ENCODE data around the gene GABBR2.
"Not testable (repeated sequence)": the region's sequence is repeated elsewhere in the genome, so short reads cannot be mapped to it uniquely, and the experiment has no call there.

GABBR2 gene

DNA sequence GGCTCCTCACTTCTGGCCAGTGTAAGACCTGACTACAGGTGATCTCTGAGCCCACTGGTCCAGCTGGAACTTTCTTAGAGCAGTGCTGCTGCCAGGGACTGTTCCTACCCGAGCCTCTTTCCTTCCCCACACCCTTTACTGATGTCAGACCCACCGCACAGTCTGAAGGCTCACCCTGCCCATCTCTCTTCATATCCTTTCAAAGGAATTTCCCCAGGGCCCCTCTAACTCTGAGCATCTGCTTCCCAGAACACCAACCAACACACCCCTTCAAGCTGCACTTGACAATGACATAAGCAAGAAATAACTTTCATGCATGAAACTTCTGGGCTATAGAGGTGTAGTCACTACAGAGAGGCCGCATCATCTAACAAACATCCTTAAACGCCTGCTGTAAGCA is 119.6 kb downstream of the GABBR2 start:
- no peaks in the 10 kb centered on the region for H3K36me3 Mint-ChIP-seq (ENCODE audit: low read depth)
- H3K9me3 Mint-ChIP-seq, result peaks cover 4% of the 10 kb centered on the region
- H3K27me3 Mint-ChIP-seq, result peaks cover 20% of the 10 kb centered on the region
- H3K4me1 Mint-ChIP-seq (ENCODE audit: low read depth), result peaks cover 3% of the 10 kb centered on the region
- H3K4me3 Mint-ChIP-seq, result no peak overlapping the region
- no peak overlapping the region for H3K27ac Mint-ChIP-seq

DNA sequence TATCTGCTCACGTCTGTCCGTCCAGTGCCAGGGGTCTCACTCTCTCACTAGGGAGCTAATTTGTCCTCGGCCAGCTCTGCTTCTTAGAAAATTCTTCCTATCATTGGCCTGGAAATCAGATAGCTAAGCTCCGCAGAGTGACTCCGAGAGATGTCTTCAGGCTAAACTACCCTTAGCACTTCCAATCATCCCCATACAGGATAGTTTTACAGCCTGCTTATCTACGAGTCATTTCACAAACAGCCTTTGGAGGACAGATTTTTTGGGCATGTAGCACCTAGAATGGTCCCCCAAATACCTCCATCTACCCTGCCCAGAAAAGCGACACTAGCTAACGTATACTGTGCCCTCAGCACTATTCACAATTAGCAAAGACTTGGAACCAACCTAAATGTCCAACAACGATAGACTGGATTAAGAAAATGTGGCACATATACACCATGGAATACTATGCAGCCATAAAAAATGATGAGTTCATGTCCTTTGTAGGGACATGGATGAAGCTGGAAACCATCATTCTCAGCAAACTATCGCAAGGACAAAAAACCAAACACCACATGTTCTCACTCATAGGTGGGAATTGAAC is 123.8 kb downstream of the GABBR2 start:
- H3K4me1 Mint-ChIP-seq (ENCODE audit: low read depth); H3K27ac Mint-ChIP-seq; H3K9me3 Mint-ChIP-seq; H3K4me3 Mint-ChIP-seq; H3K36me3 Mint-ChIP-seq (ENCODE audit: low read depth): not testable (repeated sequence)
- H3K27me3 Mint-ChIP-seq, result peaks cover 29% of the 10 kb centered on the region

- H3K36me3 Mint-ChIP-seq (ENCODE audit: low read depth), result no peaks in the 10 kb centered on the region
- no peak overlapping the region for H3K4me3 Mint-ChIP-seq
Observed at GRCh38 chr9:98584059-98584458, 124.7 kb downstream of the GABBR2 start.

GRCh38 chr9:98583417-98583816 is 125.3 kb downstream of the GABBR2 start:
- peaks cover 38% of the 10 kb centered on the region for H3K27me3 Mint-ChIP-seq

More at GRCh38 chr9:98584059-98584458, 124.7 kb downstream of the GABBR2 start:
- Mint-ChIP-seq H3K27me3 (peaks cover 33% of the 10 kb centered on the region), H3K27ac (no peak overlapping the region), H3K4me1 (ENCODE audit: low read depth) (peaks cover 4% of the 10 kb centered on the region), H3K9me3 (peaks cover 4% of the 10 kb centered on the region)

DNA sequence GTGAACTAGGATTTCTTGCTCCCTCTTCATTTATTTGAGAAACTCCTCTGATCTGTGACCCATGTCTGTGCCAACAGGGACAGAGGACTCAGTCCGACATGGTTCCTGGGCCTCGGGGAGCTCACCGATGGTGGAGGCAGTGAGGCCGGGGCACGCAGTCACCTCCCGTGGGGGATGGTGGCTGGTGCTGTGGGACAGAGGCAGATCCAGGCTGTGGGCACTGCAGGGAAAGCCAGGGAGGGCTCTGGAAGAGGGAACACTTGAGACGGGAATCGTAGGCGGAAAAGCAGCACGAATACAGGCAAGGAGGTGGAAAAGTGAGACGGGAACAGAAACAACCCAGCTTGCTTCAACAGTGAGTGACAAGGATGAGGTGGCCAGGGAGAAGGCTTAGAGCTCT is 127.8 kb downstream of the GABBR2 start:
- Mint-ChIP-seq H3K27ac (no peak overlapping the region), H3K9me3 (peaks cover 4% of the 10 kb centered on the region), H3K4me3 (no peak overlapping the region), H3K27me3 (peaks cover 57% of the 10 kb centered on the region), H3K36me3 (ENCODE audit: low read depth) (no peaks in the 10 kb centered on the region), H3K4me1 (ENCODE audit: low read depth) (peaks cover 10% of the 10 kb centered on the region)

More at GRCh38 chr9:98583417-98583816, 125.3 kb downstream of the GABBR2 start:
- no peaks in the 10 kb centered on the region for H3K36me3 Mint-ChIP-seq (ENCODE audit: low read depth)
- peaks cover 4% of the 10 kb centered on the region for H3K9me3 Mint-ChIP-seq
- peaks cover 4% of the 10 kb centered on the region for H3K4me1 Mint-ChIP-seq (ENCODE audit: low read depth)
- no peak overlapping the region for H3K27ac Mint-ChIP-seq
- no peak overlapping the region for H3K4me3 Mint-ChIP-seq

DNA sequence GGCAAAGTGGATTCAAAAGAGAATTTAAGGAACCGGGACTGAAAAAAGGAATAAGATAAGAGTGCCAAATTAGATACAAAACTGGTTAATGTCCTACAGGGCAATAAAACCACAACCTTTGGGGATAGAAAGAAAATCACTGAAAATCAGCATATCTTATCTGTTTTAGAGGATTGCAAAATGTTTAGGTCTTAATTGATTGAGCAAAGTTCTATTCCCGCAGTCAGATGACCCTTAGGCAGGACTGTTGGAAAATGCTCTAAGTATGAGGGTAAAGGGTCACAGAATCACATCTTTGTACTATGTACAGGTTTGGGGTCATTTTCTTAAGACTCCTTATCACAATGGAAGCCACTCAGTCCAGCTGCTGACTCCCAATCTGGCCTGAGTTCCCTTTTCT is 129.0 kb downstream of the GABBR2 start:
- H3K27me3 Mint-ChIP-seq, result peaks cover 62% of the 10 kb centered on the region
- no peak overlapping the region for H3K4me3 Mint-ChIP-seq
- H3K36me3 Mint-ChIP-seq (ENCODE audit: low read depth), result no peaks in the 10 kb centered on the region
- H3K9me3 Mint-ChIP-seq, result no peaks in the 10 kb centered on the region
- no peak overlapping the region for H3K27ac Mint-ChIP-seq
- peaks cover 20% of the 10 kb centered on the region for H3K4me1 Mint-ChIP-seq (ENCODE audit: low read depth)

DNA sequence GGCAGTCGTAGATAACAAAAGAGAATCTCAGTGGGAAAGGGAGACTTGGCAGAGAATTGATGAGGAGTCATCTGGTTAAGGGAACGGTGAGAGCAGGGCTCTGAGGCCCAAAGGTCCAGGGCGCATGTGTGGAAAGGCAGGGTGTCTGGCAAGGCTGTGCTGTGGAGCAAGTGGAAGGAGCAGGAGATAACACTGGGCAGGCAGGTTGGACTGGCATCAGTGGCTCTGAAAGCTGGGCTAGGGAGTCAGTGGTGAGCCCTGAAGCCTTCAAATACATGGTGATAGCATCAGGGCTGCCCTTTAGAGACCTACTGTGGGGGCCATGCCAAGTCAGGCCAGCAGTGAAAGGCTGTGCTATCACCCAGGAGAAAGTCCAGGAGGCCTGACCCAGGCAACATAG is 131.3 kb downstream of the GABBR2 start:
- H3K27ac Mint-ChIP-seq, result no peak overlapping the region
- no peak overlapping the region for H3K4me3 Mint-ChIP-seq
- no peaks in the 10 kb centered on the region for H3K9me3 Mint-ChIP-seq
- peaks cover 62% of the 10 kb centered on the region for H3K27me3 Mint-ChIP-seq
- peaks cover 16% of the 10 kb centered on the region for H3K4me1 Mint-ChIP-seq (ENCODE audit: low read depth)
- H3K36me3 Mint-ChIP-seq (ENCODE audit: low read depth), result no peaks in the 10 kb centered on the region

DNA sequence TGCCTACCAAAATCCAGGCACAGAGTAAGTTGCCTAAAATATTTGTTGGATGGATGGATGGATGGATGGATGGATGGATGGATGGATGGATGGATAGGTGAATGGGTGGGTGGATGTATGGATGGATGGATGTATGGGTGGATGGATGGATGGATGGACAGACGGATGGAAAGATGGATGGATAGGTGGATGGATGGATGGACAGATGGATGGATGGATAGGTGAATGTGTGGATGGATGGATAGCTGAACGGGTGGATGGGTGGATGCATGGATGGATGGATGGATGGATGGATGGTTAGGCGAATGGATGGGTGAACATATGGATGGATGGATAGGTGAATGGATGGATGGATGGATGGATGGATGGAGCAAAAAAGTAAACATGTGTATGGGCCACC is 131.9 kb downstream of the GABBR2 start:
- H3K4me1 Mint-ChIP-seq (ENCODE audit: low read depth), result peaks cover 16% of the 10 kb centered on the region
- peaks cover 58% of the 10 kb centered on the region for H3K27me3 Mint-ChIP-seq
- H3K27ac Mint-ChIP-seq, result no peak overlapping the region
- H3K4me3 Mint-ChIP-seq, result no peak overlapping the region
- no peaks in the 10 kb centered on the region for H3K9me3 Mint-ChIP-seq
- H3K36me3 Mint-ChIP-seq (ENCODE audit: low read depth), result no peaks in the 10 kb centered on the region

DNA sequence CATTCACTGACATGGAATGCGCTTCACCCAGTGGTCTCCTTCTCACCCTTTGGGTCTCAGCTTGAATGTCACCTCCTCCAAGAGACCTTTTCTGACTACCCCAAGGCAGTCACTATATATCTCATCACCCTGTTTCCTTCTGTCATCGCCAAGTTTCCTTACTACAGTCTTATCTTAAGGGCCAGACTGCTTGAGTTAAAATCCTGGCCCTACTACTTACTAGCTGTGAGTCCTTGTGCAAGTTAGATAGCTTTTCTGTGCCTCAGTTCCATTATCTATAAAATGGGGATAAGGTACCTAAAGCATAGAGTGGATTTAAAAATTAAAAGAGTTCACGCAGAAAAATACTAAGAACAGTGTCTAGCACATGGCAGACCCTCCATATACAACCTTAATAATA is 132.4 kb downstream of the GABBR2 start:
- Mint-ChIP-seq H3K36me3 (ENCODE audit: low read depth) (no peaks in the 10 kb centered on the region), H3K27me3 (peaks cover 60% of the 10 kb centered on the region), H3K9me3 (no peaks in the 10 kb centered on the region), H3K4me1 (ENCODE audit: low read depth) (peaks cover 16% of the 10 kb centered on the region), H3K4me3 (peak overlapping the region; percentile 21), H3K27ac (peak overlapping the region; percentile 85)

DNA sequence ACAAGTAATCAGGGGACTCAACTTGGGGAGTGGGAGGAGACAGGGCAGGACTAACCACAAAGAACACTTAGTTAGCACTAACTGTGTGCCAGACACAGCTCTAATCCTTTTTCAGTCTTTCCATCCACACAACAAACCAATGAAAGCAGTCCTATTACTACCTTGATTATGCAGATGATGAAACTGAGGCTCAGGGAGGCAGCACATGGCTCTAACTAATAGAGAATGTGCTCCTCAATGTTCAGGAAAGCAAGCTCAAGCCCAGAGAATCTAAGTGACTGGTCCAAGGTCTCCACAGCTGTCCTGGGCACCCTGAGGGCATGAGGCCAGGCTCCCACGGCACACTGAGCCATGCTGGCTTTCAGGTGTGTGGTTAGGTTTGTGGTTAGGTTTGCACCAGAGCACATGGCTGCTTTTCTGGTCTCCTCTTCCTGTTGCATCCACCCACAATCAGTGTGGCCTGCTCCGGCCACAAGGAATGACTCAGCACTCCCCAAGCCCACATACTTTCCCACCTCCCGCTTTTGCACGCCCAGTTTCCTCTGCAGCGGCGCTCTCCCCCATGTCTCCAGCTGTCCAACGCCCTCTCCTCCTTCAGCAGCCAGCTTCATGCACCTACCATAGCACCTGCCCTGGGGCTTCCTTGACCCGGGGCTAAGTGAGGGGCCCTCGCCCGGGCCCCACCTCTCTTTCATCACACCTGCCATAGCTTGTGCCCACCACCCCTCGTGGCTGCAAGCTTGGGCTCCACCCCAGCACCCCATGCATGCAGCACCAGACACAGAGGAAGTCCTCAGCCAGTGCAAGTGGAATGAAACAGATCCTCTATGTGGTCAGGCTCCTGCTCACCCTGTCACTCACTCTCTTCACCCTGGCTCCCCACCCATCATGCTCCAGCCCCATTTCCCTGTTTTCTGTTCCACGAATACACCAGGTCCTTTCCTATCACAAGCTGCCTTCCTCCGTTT is 133.1 kb downstream of the GABBR2 start:
- Mint-ChIP-seq H3K4me1 (ENCODE audit: low read depth) (peaks cover 16% of the 10 kb centered on the region), H3K27me3 (peaks cover 55% of the 10 kb centered on the region), H3K4me3 (peak overlapping the region; percentile 21), H3K9me3 (no peaks in the 10 kb centered on the region), H3K27ac (peak overlapping the region; percentile 85), H3K36me3 (ENCODE audit: low read depth) (no peaks in the 10 kb centered on the region)

DNA sequence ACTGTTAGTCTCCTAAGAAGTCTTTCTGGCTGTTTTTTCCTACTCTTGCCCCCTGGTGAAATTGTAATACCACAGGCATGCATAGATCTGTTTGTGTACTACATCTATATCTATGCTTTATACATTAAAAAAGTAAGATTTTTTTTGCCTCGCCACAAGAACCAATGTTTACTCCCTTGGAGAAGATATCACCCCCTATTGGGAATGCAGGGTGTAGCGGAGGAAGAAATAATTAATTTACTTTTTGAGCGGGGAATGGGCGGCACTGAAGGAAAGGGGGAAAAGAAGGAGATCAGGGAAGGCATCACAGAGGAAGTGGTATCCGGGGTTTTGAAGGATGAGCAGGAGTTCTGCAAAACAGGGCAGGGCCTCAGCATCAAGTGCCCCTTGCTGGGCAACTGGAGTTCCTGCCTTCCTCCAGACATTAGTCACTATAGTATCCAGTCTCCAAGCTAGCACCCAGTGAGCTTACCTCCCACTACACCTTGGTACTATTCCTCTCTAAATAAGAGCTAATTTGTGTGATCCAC is 134.9 kb downstream of the GABBR2 start:
- peaks cover 16% of the 10 kb centered on the region for H3K4me1 Mint-ChIP-seq (ENCODE audit: low read depth)
- no peaks in the 10 kb centered on the region for H3K36me3 Mint-ChIP-seq (ENCODE audit: low read depth)
- no peaks in the 10 kb centered on the region for H3K9me3 Mint-ChIP-seq
- H3K4me3 Mint-ChIP-seq, result no peak overlapping the region
- H3K27ac Mint-ChIP-seq, result no peak overlapping the region
- peaks cover 39% of the 10 kb centered on the region for H3K27me3 Mint-ChIP-seq

GRCh38 chr9:98572796-98573195 is 135.9 kb downstream of the GABBR2 start:
- Mint-ChIP-seq H3K27ac (no peak overlapping the region), H3K36me3 (ENCODE audit: low read depth) (no peaks in the 10 kb centered on the region), H3K4me1 (ENCODE audit: low read depth) (peaks cover 16% of the 10 kb centered on the region), H3K9me3 (no peaks in the 10 kb centered on the region), H3K4me3 (no peak overlapping the region), H3K27me3 (peaks cover 28% of the 10 kb centered on the region)

DNA sequence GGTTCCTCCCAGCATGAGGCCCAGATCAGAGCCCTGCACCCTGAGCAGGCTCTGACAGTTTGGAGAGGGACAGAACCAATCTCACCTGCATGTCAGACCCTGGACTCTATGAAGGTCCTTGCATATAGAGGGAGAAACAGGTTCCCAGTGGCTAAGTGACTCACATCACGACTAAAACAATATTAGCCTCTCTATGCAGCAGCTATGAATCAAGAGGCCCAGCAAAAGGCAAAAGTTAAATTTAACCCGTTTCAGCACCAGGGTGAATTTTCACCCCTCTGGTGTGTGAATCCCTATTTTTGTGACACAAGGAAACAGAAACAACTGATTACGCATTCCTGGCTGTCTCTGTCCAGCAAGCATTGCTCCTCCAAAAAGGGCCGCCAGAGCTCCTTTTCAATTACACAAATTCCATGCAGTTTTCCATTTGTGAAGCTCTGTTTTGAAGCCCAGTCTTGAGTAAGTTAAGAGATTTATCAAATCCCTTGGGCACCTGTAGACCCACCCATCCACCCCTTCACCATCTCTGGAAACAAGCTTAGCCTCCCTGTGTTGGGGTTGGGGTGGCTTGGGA is 136.6 kb downstream of the GABBR2 start:
- H3K36me3 Mint-ChIP-seq (ENCODE audit: low read depth), result no peaks in the 10 kb centered on the region
- peaks cover 25% of the 10 kb centered on the region for H3K27me3 Mint-ChIP-seq

GRCh38 chr9:98571643-98572042 is 137.1 kb downstream of the GABBR2 start:
- Mint-ChIP-seq H3K9me3 (no peaks in the 10 kb centered on the region), H3K27me3 (peaks cover 21% of the 10 kb centered on the region), H3K4me1 (ENCODE audit: low read depth) (peaks cover 16% of the 10 kb centered on the region), H3K27ac (no peak overlapping the region), H3K4me3 (no peak overlapping the region), H3K36me3 (ENCODE audit: low read depth) (no peaks in the 10 kb centered on the region)

More for the DNA sequence above, 136.6 kb downstream of the GABBR2 start:
- no peaks in the 10 kb centered on the region for H3K9me3 Mint-ChIP-seq
- H3K4me1 Mint-ChIP-seq (ENCODE audit: low read depth), result peaks cover 16% of the 10 kb centered on the region
- no peak overlapping the region for H3K4me3 Mint-ChIP-seq
- no peak overlapping the region for H3K27ac Mint-ChIP-seq

All from stimulated activated naive CD8-positive, alpha-beta T cell treated with anti-CD3 and anti-CD28 coated beads, Interleukin-15, Interleukin-2, amounts not matched to agents 100 ng/mL and 50 ng/mL, for 24 hours (primary cell).